Measurements from ENCODE around the gene ELAVL2.
"Not testable (repeated sequence)": the region's sequence is repeated elsewhere in the genome, so short reads cannot be mapped to it uniquely, and the experiment has no call there.

Gene ELAVL2

DNA sequence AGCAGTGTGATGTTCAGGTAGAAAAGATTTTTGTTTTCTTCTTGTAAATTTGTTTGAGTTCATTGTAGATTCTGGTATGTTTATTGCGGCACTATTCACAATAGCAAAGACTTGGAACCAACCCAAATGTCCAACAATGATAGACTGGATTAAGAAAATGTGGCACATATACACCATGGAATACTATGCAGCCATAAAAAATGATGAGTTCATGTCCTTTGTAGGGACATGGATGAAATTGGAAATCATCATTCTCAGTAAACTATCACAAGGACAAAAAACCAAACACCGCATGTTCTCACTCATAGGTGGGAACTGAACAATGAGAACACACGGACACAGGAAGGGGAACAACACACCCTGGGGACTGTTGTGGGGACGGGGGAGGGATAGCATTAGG, 103.0 kb downstream of the ELAVL2 start:
- DNase-seq (ENCODE audit: low read depth in 2 of 2): not testable (repeated sequence)

DNA sequence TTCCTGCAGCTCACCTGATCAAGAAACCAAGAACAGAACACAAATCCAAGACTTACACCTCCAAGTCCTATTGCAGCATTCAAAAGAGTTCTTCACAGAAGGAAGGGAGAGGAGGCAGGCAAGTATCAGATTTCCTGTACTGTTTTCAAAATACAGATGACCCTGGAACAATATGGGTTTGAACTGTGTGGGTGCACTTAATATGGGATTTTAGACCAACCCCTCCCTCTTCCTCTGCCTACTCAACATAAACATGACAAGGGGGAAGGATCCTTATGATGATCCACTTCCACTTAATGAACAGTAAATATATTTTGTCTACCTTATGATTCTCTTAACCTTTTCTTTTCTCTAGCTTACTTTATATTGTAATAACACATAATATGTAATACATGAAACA, 104.6 kb downstream of the ELAVL2 start:
- no peak for DNase-seq (ENCODE audit: low read depth in 2 of 2)

DNA sequence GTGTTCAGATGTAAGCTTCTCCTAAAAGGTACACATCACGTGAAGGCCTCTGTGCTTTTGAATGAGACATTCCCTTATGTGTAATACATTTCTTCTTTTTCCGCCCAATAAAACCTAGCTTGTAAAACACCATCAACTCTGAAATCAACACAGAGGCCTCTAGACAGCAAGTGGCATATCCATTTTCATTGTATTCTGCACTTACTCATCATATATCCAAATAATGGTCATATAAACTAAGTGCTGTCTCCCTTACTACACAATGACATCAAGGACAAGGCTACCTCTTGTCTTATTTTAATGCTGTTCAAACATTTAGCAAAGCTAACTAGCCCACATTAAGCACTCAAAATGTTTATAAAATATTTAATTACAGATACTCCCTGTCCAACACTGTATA, 108.5 kb downstream of the ELAVL2 start:
- no peak for DNase-seq (ENCODE audit: low read depth in 2 of 2)

DNA sequence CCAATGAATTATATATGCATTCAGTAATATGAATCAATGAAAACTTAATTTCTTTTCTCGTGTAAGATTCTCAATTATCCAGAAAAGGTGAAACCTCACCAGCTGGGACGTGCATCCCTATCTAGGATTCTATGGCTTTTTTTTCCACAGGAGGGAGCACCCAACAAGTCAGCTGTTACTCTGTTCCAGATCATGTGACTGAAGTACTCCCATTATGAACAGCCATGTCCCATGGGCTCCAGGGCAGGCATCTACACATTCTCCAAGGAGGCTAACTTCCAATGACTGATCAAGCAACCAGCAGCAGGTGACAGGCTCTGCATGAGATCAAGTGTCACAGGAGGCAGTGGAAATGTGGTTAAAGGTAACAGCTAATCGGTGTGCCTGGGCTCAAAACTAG, 118.8 kb downstream of the ELAVL2 start:
- DNase-seq (ENCODE audit: low read depth in 2 of 2): no peak

DNA sequence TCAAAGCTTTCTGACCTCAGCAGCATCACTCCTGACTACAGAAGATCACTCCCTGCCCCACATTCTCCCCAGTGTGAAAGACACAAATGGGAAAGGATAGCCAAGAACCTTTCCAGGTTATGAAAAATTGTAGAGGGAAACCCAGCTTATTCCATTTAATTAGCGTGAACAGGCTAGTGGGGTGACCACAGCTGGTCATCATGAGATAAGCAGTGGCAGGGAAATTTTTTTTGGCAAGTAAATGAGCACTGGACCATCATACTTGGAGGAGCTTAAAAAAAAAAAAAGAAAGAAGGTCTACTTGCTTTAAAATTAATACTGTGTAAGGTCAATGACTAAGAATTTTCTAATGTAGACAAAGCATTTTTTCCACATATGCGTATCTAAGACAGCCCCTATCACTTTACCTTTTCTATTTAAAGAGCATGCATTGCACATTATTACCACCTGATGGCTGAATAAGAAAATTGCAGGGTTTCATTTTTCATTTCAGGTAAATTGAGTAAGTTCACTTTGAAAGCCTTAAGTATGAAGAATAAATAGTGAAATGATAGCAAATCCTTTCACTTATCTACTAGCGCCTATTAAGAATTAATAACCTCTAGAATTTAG, 123.6 kb downstream of the ELAVL2 start:
- no peak for DNase-seq (ENCODE audit: low read depth in 2 of 2)

DNA sequence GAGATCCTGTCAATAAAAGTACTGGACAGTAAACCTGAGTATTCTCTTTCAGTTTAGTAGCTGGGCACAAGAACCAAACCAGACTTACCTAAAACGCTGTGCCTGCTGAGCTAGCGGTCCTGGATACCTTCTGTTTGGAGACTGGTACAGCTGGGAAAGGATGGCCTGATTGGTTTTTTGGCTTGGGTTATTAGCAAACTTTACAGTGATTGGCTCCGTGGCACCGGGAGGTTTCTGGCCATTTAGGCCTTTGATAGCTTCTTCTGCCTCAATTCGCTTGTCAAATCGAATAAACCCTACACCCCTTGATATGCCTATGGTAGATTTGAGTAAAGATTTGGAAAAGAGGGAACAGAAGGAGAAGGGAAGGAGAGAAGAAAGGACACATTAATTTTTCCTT, 124.7 kb downstream of the ELAVL2 start:
- no peak for DNase-seq (ENCODE audit: low read depth in 2 of 2)

DNA sequence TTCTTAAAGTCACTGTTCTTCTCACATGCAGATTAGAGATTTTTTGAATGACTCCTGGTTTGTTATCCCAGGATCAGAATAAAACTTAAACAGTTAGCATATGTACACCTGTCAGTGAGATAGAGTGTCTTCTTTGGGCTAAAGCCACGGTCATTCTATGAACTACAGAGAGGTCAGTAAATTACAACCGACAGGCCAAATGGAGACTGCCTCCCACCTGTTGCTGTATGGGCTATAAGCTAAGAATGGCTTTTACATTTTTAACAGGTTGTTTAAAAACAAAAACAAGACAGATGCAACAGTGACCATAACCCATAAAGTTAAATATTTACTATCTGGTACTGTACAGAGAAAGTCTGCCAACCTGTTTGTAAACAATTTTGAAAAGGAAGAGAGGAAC, 125.7 kb downstream of the ELAVL2 start:
- no peak for DNase-seq (ENCODE audit: low read depth in 2 of 2)

DNA sequence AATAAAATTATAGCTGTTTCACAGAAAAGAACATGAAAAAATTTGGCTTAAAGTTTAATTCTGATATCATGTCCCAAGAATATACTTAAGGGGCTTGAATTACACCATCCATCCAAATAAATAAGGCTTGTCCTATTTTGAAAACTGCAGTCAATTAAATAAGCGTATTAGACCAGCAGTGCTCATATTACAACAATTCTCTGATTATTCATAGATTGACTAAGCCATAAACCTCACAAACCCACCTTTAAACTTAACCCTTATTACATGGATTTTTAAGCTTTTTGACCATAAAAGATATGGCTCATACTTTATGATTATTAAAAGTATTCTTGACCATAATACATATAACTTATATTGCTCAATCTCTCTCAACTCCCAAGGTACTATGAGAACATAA, 127.9 kb downstream of the ELAVL2 start:
- DNase-seq (ENCODE audit: low read depth in 2 of 2): no peak

DNA sequence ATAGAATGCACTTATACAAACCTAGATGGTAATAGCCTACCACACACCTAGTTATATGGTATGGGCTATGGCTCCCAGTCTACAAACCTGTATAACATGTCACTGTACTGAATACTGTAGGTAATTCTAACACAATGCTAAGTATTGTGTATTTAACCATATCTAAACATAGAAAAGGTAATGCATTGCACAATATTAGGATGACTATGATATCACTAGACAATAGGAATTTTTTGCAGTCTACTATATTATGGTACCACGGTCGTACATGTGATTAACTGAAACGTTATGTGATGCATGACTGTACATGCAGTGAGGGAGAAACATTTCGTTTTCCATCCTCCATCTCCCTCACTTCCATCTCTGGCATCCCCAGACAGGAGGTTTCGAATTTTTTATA, 130.5 kb downstream of the ELAVL2 start:
- DNase-seq (ENCODE audit: low read depth in 2 of 2): no peak

DNA sequence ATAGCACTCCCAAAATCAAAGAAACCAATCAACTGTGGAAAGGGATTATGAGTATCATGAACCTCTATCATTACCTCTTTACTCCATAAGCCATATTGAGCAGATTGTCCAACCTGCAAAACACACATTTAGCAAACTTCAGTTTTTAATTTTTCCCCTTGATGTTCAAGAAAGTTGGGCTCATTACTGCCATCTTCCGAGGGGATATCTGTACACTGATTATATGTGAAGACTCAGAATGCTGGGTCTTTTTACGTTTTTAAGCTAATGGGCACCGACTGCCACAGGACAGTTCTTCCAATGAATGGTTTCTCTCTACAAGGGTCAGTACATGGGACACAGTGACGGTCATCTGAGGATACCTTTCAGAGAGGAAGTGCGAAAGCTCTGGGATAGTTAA, 132.7 kb downstream of the ELAVL2 start:
- DNase-seq (ENCODE audit: low read depth in 2 of 2): no peak

DNA sequence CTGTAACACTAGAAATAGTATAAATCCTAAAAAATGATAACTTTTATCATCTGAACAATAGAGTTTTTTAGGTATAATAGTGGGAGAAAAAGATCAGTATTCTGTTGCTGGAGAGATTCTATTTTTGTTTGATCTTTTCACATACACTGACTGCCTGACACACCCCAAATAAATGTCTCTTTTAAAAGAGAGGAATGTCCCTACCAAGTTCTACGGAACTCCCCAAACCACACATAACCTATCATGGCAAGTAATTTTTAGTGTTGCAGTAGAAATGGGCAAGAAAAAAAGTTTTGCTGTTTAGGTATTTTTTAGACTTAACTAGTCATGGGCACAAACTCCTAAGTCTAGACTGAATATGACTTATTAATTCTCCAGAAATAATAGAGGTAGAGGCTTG, 139.1 kb downstream of the ELAVL2 start:
- no peak for DNase-seq (ENCODE audit: low read depth in 2 of 2)

DNA sequence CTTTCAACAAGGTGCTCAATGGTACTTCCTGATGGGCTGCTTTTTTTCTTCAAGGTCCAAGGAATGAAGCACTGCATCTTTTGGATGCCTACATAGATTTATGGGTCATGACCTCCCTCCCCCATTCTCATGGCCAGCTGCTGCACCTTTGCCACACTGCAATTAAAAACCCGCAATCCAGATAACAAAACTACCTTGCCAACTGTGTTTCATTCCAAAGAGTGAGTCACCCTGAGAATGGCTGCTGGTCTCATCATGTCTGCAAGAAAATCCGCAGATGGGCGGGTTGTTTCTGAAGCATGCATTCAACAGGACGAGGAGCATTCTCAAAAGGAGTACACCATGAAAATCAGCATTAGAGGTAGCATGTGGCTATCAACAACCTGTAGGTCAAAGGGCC, 139.8 kb downstream of the ELAVL2 start:
- DNase-seq (ENCODE audit: low read depth in 2 of 2): no peak

DNA sequence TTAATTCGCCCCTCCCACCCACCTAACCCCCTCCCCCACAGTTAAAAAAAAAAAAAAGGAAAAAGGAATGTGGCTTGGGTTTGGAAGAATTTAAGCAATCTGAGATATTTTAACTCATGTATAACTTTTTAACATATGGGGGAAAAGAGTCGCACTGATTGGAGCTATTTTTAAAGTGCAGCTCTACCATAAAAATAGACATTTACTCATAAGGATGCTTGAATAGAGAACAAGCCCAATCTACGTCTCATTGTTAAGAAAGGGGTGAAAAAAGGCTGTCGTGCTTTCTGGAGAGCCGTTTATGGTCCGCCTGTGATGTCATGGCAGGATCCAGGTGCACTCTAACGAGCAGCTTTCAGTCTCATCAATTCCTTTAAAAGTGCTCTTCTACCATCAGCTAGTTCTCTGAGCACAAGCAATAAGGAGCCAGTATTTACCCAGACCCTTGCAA, 142.4 kb downstream of the ELAVL2 start:
- DNase-seq (ENCODE audit: low read depth in 2 of 2): no peak

DNA sequence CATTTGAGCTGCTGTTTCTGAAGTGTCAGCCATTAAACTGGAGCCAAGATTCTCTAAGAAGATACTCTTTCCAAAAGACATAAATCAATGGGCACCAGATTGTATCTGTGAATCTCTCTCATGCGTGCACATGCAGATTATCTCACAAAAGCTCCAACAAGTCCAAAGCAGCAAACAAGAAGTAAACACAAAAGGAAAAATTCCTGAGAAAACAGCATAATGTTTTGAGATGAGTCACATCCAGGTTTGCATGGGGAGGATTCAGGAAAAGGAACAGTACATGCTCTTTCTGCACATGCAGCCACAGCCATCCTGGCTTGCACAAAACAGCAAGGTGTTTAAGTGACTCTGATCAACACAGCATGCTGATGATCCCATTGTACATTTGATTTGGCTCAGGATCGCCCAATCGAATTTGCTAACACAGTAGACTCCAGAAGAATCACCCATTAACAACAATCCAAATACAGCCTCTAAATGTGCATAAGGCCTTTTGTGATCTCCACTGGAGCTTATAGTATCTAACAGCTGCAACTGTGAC, 143.1 kb downstream of the ELAVL2 start:
- DNase-seq (ENCODE audit: low read depth in 2 of 2): no peak

DNA sequence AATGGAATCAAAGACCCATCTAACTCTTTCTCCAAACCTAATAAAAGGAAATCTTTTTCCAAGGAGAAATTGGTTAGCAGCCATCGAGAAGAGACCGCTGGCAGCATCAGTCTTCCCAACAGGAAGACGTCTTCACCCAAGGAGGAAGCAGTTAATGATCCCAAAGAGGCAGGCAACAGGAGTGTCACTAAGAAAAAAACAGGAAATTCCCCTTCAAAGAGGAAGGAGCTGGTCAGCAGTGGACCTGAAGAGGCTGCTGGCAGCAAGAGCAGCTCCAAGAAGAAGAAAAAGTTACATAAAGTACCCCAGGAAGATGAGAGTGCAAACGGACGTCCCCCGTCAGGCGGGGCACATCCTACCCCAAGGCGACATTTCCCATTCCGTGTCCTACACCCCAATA, 143.7 kb downstream of the ELAVL2 start:
- DNase-seq (ENCODE audit: low read depth in 2 of 2): no peak

DNA sequence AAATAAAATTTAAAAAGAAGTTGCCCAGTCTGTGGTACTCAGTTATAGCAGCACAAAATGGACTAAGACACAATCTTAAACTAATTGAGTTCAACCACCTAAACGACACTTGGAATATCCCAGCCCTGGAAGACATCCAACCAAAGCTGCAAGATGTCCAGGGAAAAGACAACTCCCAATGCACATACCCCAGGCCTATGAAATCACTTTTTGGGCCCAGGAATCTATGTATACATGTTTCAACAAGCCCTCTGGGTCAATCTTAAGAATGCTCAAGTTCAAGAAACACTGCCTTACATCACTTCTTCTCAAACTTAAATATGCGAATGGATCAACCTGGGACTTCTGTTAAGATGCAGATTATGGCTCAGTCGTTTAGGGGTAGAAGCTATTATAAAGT, 148.6 kb downstream of the ELAVL2 start:
- no peak for DNase-seq (ENCODE audit: low read depth in 2 of 2)

DNA sequence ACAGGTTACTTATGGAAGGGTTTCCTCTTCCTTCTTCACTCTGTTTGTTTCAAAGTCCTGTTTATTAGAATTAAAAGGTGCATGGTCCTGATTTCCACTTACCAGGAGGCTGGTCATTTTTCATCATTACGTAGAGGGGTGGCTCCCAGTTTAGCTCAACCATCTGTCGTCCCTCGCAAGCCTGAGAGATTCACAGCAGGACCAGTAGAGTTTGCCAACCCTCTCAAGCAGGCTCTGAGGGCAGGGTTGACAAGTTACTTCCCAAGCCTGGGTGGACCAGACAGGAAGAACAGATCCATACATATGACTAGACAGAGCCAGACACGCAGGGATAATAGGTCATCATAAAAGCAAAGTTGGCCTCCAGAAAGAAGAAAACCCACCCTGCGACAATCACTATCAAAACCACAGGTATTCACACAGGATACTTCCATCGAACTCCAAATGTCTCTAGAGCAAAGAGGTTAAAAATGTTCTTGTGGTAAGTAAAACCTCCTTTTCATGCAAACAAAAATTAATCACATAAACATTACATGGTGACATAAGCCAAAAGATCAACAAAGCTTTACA, 151.9 kb downstream of the ELAVL2 start:
- no peak for DNase-seq (ENCODE audit: low read depth in 2 of 2)

DNA sequence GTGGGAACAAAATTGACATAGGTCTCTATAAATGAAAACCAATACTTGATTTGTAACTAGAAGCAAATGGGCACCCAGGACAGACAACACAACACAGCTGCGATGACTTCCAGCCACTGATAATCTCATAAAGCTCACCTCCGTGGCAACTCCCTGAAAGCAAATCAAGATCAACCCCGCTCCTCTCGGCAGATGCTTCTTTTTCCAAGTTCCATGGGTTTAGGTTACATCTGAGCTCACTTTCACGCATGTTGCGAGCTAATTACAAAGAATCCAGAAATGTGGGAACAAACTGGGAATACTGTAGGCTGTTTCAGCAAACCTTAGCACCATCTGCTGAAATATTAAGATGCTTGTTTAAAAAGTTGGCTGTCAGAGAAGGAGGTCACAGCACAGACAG, 153.9 kb downstream of the ELAVL2 start:
- DNase-seq (ENCODE audit: low read depth in 2 of 2): no peak

DNA sequence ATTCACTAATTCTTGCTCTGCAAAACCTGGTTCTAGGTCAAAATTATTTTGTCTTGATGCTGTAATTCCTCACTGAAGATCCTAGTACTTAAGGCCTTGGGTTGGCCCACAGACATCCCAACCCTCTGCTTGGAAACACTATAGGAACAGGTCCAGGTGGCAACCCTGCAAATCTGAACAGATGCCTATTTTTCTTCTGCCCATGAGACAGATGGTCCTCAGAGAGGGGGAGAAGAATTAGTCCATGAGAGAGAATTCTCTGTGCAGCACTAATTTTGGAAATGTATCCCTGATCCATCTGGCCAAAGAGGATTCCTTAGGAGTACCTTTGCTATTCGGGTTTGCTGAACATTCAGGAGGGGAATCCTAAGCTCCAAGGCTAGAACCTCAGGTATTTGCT, 156.3 kb downstream of the ELAVL2 start:
- DNase-seq (ENCODE audit: low read depth in 2 of 2): no peak

DNA sequence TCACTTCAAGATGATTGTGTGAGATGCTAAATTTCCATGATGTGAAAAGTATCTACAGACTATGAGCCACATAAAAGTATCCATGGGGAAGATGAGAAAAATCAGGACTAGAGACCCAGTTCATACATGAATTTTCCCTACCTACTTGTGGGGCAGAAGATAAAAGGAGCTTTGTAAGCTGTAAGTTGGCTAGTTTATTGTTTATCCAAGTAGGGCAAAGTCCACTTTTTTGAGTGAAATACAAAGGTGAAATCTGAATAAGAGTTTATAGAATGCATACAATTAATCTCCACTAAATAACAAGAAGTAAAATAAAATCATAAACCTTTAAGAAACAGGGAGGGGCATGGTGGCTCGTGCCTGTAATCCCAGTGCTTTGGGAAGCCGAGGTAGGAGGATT, 160.4 kb downstream of the ELAVL2 start:
- no peak for DNase-seq (ENCODE audit: low read depth in 2 of 2)

DNA sequence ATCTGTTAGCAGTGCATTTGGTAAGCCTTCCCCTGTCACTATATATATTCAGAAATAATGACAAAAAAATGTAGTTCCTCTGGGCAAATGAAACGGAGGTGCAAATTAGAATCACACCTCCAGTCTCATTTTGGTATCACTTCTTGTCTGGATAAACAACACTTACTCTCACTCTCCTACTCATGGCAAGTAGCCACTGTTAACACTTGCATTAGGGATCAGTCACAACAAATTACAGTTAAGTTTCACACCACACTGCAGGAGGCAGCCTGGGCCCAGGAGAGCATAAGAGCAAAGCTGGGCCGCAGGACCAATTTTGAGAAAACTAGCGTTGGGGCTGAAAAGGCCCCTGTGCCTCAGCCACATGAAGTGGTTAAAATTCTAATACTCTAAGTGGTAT, 161.0 kb downstream of the ELAVL2 start:
- no peak for DNase-seq (ENCODE audit: low read depth in 2 of 2)

DNA sequence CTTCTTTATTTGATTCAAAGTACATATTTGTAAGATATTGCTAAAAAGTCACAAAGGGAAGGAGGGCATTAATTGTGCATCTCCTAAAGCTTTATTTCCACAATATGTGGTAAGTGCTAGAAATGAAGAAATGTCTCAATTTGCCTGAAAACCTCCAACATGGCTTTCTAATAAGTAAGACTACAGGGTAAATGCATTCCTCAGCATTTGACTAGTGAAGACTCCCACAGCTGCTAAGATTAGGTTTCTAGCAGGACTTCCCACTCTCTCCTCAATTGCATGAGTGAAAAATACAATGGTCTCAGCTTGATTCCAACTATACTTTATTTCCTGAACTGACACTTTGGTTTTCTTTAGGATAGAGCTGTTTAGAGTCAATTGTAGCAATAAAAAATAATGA, 162.1 kb downstream of the ELAVL2 start:
- no peak for DNase-seq (ENCODE audit: low read depth in 2 of 2)

DNA sequence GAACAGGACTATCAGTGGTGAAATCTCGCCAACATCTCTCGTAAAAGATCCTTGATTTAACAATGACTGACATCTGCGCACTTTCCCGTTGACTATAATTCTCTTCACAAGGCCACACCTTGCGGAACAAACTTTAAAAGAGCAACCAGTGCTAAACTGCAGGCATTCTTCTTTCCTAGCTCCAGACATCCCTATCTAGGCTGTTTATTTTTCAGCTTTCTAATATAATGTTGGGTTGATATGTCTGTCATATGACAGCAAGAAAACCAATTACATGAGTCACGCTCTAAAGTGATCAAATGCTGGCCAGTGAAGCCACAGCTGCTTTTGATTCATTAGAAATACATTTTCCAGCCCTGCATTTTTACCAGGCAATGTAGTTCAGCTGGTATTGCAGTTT, 162.5 kb downstream of the ELAVL2 start:
- DNase-seq (ENCODE audit: low read depth in 2 of 2): no peak

DNA sequence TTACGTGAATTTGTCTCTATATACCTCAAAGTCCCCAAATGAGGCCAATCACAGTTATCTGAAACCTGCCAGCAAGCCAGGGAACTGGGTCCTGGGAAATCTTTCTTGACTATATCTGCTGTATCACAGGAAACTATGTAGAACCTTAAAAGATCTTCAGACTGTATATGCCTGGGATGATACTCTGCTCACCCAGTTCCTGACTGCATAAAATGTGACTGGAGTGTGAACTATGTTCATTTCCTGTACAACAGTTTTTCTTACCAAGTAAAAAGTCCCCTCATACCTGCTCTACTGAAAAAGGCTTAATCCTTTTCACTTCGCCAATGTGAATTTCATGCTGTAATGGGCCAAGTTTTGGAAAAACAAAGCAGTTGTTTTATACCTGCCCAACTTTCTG, 162.9 kb downstream of the ELAVL2 start:
- DNase-seq (ENCODE audit: low read depth in 2 of 2): no peak

Data from stimulated activated CD4-positive, alpha-beta T cell treated with anti-CD3 and anti-CD28 coated beads, Interleukin-1b, Interleukin-23, amount 100 ng/mL, for 4 hours (primary cell).